ENCODE measurements around the gene SETBP1.

The SETBP1 gene

GRCh38 chr18:44951748-44952147, 271.1 kb downstream of the SETBP1 start:
- H2AFZ ChIP-seq: no peak overlapping the region
- no peaks in the 10 kb centered on the region for H3K27me3 ChIP-seq (ENCODE audit: control insufficient read depth, insufficient read depth, low read length)
- TF ChIP-seq CTCF (IDR thresholded peaks at IDR 0.05): no peak
- H3K4me2 ChIP-seq (ENCODE audit: low read length): no peak overlapping the region
- no peak overlapping the region for H3K4me3 ChIP-seq (ENCODE audit: low read depth, low read length)
- H3K4me1 ChIP-seq: no peaks in the 10 kb centered on the region
- no peaks in the 10 kb centered on the region for H3K36me3 ChIP-seq (ENCODE audit: control insufficient read depth, insufficient read depth, low read length)
- H3K79me2 ChIP-seq: no peaks in the 10 kb centered on the region
- H3K9me3 ChIP-seq (ENCODE audit: control insufficient read depth, low read length): no peaks in the 10 kb centered on the region
- H3K9ac ChIP-seq: no peak overlapping the region
- H3K27ac ChIP-seq: no peak overlapping the region

- no peaks in the 10 kb centered on the region for H3K4me1 ChIP-seq
- H3K27ac ChIP-seq: no peak overlapping the region
- H3K9me3 ChIP-seq (ENCODE audit: control insufficient read depth, low read length): no peaks in the 10 kb centered on the region
- no peak overlapping the region for H3K4me3 ChIP-seq (ENCODE audit: low read depth, low read length)
- no peaks in the 10 kb centered on the region for H3K36me3 ChIP-seq (ENCODE audit: control insufficient read depth, insufficient read depth, low read length)
- H3K79me2 ChIP-seq: no peaks in the 10 kb centered on the region
- H2AFZ ChIP-seq: no peak overlapping the region
- TF ChIP-seq CTCF (IDR thresholded peaks at IDR 0.05): no peak
- no peak overlapping the region for H3K9ac ChIP-seq
- no peaks in the 10 kb centered on the region for H3K27me3 ChIP-seq (ENCODE audit: control insufficient read depth, insufficient read depth, low read length)
- H3K4me2 ChIP-seq (ENCODE audit: low read length): no peak overlapping the region
Observed at GRCh38 chr18:44954257-44954656, 273.6 kb downstream of the SETBP1 start.

GRCh38 chr18:44955825-44956224, 275.1 kb downstream of the SETBP1 start:
- Histone ChIP-seq H3K27me3 (ENCODE audit: control insufficient read depth, insufficient read depth, low read length) (no peaks in the 10 kb centered on the region), H2AFZ (no peak overlapping the region), H3K4me1 (no peaks in the 10 kb centered on the region), H3K4me3 (ENCODE audit: low read depth, low read length) (no peak overlapping the region), H3K79me2 (peaks cover 2% of the 10 kb centered on the region), H3K4me2 (ENCODE audit: low read length) (no peak overlapping the region), H3K36me3 (ENCODE audit: control insufficient read depth, insufficient read depth, low read length) (no peaks in the 10 kb centered on the region), H3K9me3 (ENCODE audit: control insufficient read depth, low read length) (no peaks in the 10 kb centered on the region), H3K9ac (no peak overlapping the region), H3K27ac (no peak overlapping the region)
- no peak for TF ChIP-seq CTCF (IDR thresholded peaks at IDR 0.05)

DNA sequence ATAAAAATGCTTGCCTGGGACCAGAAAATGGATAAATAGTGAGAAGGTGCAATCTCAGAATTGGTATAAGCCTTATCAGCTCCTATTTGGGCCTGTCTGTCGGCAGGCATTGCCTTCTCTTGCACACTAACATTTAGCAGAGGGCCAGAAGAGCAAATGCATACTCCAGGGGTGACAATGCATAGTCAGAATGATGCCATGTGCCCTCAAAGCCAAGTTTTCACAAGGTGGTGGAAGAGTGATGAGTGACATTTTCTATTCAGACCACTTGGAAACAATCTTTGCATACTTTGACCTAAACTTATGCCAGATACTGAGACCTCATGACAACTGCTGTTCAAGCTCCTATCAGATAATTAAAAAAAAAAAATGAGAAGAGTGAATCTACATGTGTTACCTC, 276.3 kb downstream of the SETBP1 start:
- Histone ChIP-seq H3K4me1 (no peaks in the 10 kb centered on the region), H3K27ac (no peak overlapping the region), H3K4me2 (ENCODE audit: low read length) (no peak overlapping the region), H3K36me3 (ENCODE audit: control insufficient read depth, insufficient read depth, low read length) (no peaks in the 10 kb centered on the region), H3K79me2 (peaks cover 2% of the 10 kb centered on the region), H3K9ac (no peak overlapping the region), H2AFZ (no peak overlapping the region), H3K4me3 (ENCODE audit: low read depth, low read length) (no peak overlapping the region), H3K27me3 (ENCODE audit: control insufficient read depth, insufficient read depth, low read length) (no peaks in the 10 kb centered on the region), H3K9me3 (ENCODE audit: control insufficient read depth, low read length) (no peaks in the 10 kb centered on the region)
- TF ChIP-seq CTCF (IDR thresholded peaks at IDR 0.05): no peak

- Histone ChIP-seq H3K4me3 (ENCODE audit: low read depth, low read length) (no peak overlapping the region), H2AFZ (no peak overlapping the region), H3K36me3 (ENCODE audit: control insufficient read depth, insufficient read depth, low read length) (no peaks in the 10 kb centered on the region), H3K9ac (no peak overlapping the region), H3K79me2 (peaks cover 2% of the 10 kb centered on the region), H3K9me3 (ENCODE audit: control insufficient read depth, low read length) (no peaks in the 10 kb centered on the region), H3K4me2 (ENCODE audit: low read length) (no peak overlapping the region), H3K4me1 (no peaks in the 10 kb centered on the region), H3K27me3 (ENCODE audit: control insufficient read depth, insufficient read depth, low read length) (no peaks in the 10 kb centered on the region), H3K27ac (no peak overlapping the region)
- TF ChIP-seq CTCF (IDR thresholded peaks at IDR 0.05): no peak
Observed at GRCh38 chr18:44957461-44957860, 276.8 kb downstream of the SETBP1 start.

Measured in parathyroid adenoma (tissue), 2 donors.